Neuron (in vitro differentiated cells): ENCODE data around the gene PHYHIPL.

Experiments used
- H2AFZ ChIP-seq: one replicate; pipeline ENCODE4 v1.6.1; 2013; ENCODE audit warnings: low read depth, mild to moderate bottlenecking, inconsistent platforms, low read length, moderate library complexity
- H3K27me3 ChIP-seq: one replicate; pipeline ENCODE4 v1.6.1; 2013; ENCODE audit warnings: low read length; ENCODE audit not compliant: insufficient read depth
- H3K36me3 ChIP-seq: one replicate; pipeline ENCODE4 v1.6.1; 2013; ENCODE audit warnings: low read length; ENCODE audit not compliant: insufficient read depth
- H3K4me1 ChIP-seq: one replicate; pipeline ENCODE4 v1.6.1; 2013; ENCODE audit warnings: low read length; ENCODE audit not compliant: insufficient read depth
- H3K4me3 ChIP-seq: 2 replicates; pipeline ENCODE4 v1.5.1; 2013; ENCODE audit warnings: mild to moderate bottlenecking, low read length, moderate library complexity
- H3K9me3 ChIP-seq: one replicate; pipeline ENCODE4 v1.6.1; 2013; ENCODE audit warnings: low read length

The PHYHIPL gene

GRCh38 chr10:59290448-59290847 is 114.0 kb downstream of the PHYHIPL start:
- Histone ChIP-seq H3K36me3 (no peaks in the 10 kb centered on the region), H2AFZ (no peak overlapping the region), H3K27me3 (no peaks in the 10 kb centered on the region), H3K9me3 (no peaks in the 10 kb centered on the region), H3K4me3 (no peak overlapping the region), H3K4me1 (no peaks in the 10 kb centered on the region)
